ENCODE data around the gene TPI1. TPM values are rescaled to one million over a fixed set of nuclear protein-coding genes. Genes with fewer than 3 reads are reported as not detected.

TPI1 gene
- total and polyA plus RNA-seq, 3 donors from 2014 or later = 347 to 544 (median 356) TPM

GRCh38 chr12:6899427-6899826 is 32.1 kb downstream of the TPI1 start:
- Histone ChIP-seq H3K9me3 (no peaks in the 10 kb centered on the region), H3K4me3 (no peak overlapping the region), H3K27me3 (no peaks in the 10 kb centered on the region), H3K36me3 (ENCODE audit: low read depth, missing control alignments) (no peaks in the 10 kb centered on the region), H3K27ac (no peak overlapping the region), H3K4me1 (peaks cover 6% of the 10 kb centered on the region)
- WGBS, 2 donors = 71 to 77% methylated on average over 5 of the region's 5 CpGs
- DNase-seq = no peak
- TF ChIP-seq POLR2A (IDR thresholded peaks at IDR 0.05) (no peak), CTCF (IDR thresholded peaks at IDR 0.05) (no peak)
- intact Hi-C loops (cut with DNase I; ENCODE audit: low total_unique reads) = no loop called here

- DNase-seq = peak; percentile 56
- WGBS, 2 donors = 35 to 40% methylated on average over 10 of the region's 10 CpGs
- Histone ChIP-seq H3K4me1 (peaks cover 8% of the 10 kb centered on the region), H3K4me3 (no peak overlapping the region), H3K27ac (no peak overlapping the region), H3K9me3 (no peaks in the 10 kb centered on the region), H3K27me3 (no peaks in the 10 kb centered on the region), H3K36me3 (ENCODE audit: low read depth, missing control alignments) (no peaks in the 10 kb centered on the region)
- no peak for TF ChIP-seq POLR2A (IDR thresholded peaks at IDR 0.05)
- no peak for TF ChIP-seq CTCF (IDR thresholded peaks at IDR 0.05)
- intact Hi-C loops (cut with DNase I; ENCODE audit: low total_unique reads) = no loop called here
Observed at GRCh38 chr12:6899837-6900519, 32.6 kb downstream of the TPI1 start.

- TF ChIP-seq CTCF (IDR thresholded peaks at IDR 0.05) (no peak), POLR2A (IDR thresholded peaks at IDR 0.05) (no peak)
- 81 to 84% methylated on average over 4 of the region's 4 CpGs for WGBS, 2 donors
- H3K4me1 ChIP-seq = peaks cover 13% of the 10 kb centered on the region
- H3K27ac ChIP-seq = no peak overlapping the region
- H3K9me3 ChIP-seq = no peaks in the 10 kb centered on the region
- DNase-seq = no peak
- H3K4me3 ChIP-seq = no peak overlapping the region
- H3K27me3 ChIP-seq = no peaks in the 10 kb centered on the region
- intact Hi-C loops (cut with DNase I; ENCODE audit: low total_unique reads) = no loop called here
- no peaks in the 10 kb centered on the region for H3K36me3 ChIP-seq (ENCODE audit: low read depth, missing control alignments)
Observed at GRCh38 chr12:6902448-6902847, 35.1 kb downstream of the TPI1 start.

GRCh38 chr12:6903722-6904121 is 36.4 kb downstream of the TPI1 start:
- Histone ChIP-seq H3K27me3 (no peaks in the 10 kb centered on the region), H3K27ac (no peak overlapping the region), H3K4me1 (peaks cover 13% of the 10 kb centered on the region), H3K9me3 (no peaks in the 10 kb centered on the region), H3K36me3 (ENCODE audit: low read depth, missing control alignments) (no peaks in the 10 kb centered on the region), H3K4me3 (no peak overlapping the region)
- 74 to 75% methylated on average over 1 of the region's 1 CpG for WGBS, 2 donors
- no peak for DNase-seq
- TF ChIP-seq CTCF (IDR thresholded peaks at IDR 0.05) (no peak), POLR2A (IDR thresholded peaks at IDR 0.05) (no peak)
- intact Hi-C loops (cut with DNase I; ENCODE audit: low total_unique reads) = no loop called here
